H1 (cell line): ENCODE data around the gene CCDC138. TPM values are rescaled to one million over a fixed set of nuclear protein-coding genes. Genes with fewer than 3 reads are reported as not detected.

Experiments
- CBX5 ChIP-seq: fragments of 300-800, 300-1000 bp; sonication (generic); IDR thresholded peaks from 2 replicates; pipeline ENCODE4 v1.7.1; 2016; ENCODE audit warnings: antibody characterized with exemption, low read length, low read depth
- GABPA ChIP-seq: IDR thresholded peaks from 2 replicates; pipeline ENCODE4 v1.6.1; 2011; ENCODE audit warnings: mild to moderate bottlenecking, low read length, moderate library complexity, borderline replicate concordance; ENCODE audit not compliant: insufficient read depth
- JUND ChIP-seq: IDR thresholded peaks from 2 replicates; pipeline ENCODE4 v1.6.1; 2011; ENCODE audit warnings: mild to moderate bottlenecking, improper control_type of control experiment, low read length
- SP2 ChIP-seq: IDR thresholded peaks from 2 replicates; pipeline ENCODE4 v1.6.1; 2012; ENCODE audit warnings: mild to moderate bottlenecking, low read length, inconsistent platforms
- polyA plus RNA-seq, 7 experiments: library from polyadenylated mRNA; depleted of rRNA in 3 of 7; stranded (reverse) in 5 of 7; unstranded in 2 of 7; fragments of >200 nt in 5 of 7; fragments of 200-250 nt in 2 of 7; gene quantifications; 1 replicate in 5 of 7; 2 replicates in 1 of 7; 4 replicates in 1 of 7; pipeline versions ENCODE4 v1.2.1 to v1.2.3, GENCODE V29; 2011 to 2013; ENCODE audit warnings: missing spikeins in 2 of 7, mixed read lengths in 2 of 7
- total RNA-seq: library from RNA; stranded (reverse); fragmentation: NEBNext Ultra II Directional; extraction: Animal tissue kit (Norgen Biotek cat#: 25700); gene quantifications from 2 replicates; pipeline ENCODE4 v1.2.1, GENCODE V29; 2021

CCDC138 gene
- total and polyA plus RNA-seq, 2 of the 8 experiments (the other 6 are each of a cell fraction or from before 2014, with no cell fraction given) = 8.3 to 29.8 TPM

DNA sequence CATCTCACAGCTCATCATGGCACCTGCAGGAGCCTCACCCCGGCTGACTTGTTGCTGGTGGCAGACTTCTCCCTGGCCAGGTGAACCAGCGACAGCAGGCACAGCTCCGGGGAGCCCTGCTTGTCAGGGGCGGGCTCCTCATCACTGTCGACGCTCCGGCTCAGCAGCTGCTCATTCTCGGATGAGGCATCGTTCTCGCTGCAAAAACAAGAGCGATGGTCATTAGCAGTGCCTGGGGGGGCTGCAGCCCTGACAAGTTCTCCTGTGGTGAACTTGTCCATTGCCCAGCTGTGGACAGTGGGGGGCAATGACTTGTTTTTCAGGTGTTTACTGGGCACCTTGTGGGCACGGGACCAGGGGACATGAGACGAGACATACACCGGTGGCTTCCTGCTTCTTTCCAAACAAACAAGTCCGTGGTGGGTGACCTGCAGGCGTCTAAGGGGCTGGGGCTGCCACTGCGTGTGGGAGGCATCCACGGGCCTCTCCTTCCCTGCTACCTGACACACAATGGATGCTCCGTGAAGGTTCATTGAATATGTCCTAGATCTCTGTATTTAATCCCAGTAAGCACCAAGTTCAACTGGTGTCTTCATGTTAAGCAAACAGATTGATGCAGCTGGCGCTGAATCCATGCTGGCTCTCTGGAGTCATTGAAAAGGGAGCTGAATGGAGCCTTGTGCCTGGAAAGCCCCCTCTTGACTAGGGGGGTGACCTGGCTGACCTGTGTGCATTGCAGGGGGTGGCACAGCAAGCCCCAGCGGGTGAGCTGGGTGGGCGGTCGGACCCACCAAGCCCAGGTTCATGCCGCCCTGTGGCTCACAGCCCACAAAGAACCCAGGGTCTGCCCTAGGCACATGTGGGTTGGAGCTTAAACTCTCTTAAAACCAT, 121.5 kb downstream of the CCDC138 start (continued):
- TF ChIP-seq CBX5 (no peak), JUND (no peak), SP2 (no peak), GABPA (no peak)
